ENCODE data around the gene SECISBP2. TPM values are rescaled to one million over a fixed set of nuclear protein-coding genes. Genes with fewer than 3 reads are reported as not detected.

Gene SECISBP2
- polyA plus RNA-seq, 1 donor (not counting 4 experiments of a cell fraction or from before 2014, with no cell fraction given) = 24.3 TPM

GRCh38 chr9:89376741-89377351 lies 58.5 kb downstream of the SECISBP2 start:
- no peaks in the 10 kb centered on the region for H4K20me1 ChIP-seq (ENCODE audit: control insufficient read depth, extremely low read depth, insufficient read depth, low read length)
- FAIRE-seq (no peak), DNase-seq (ENCODE audit: low read depth, low spot score) (no peak)
- no peaks in the 10 kb centered on the region for H3K79me2 ChIP-seq (ENCODE audit: control insufficient read depth, insufficient read depth, low read length)
- no peaks in the 10 kb centered on the region for H3K4me1 ChIP-seq (ENCODE audit: control insufficient read depth, extremely low read depth, insufficient read depth, low read length)
- H2AFZ ChIP-seq (ENCODE audit: control insufficient read depth, low read length) = no peak overlapping the region
- no peaks in the 10 kb centered on the region for H3K36me3 ChIP-seq (ENCODE audit: control insufficient read depth in 2 of 2, extremely low read depth in 1 of 2, insufficient read depth in 2 of 2, low read length in 2 of 2)
- H3K9me3 ChIP-seq (ENCODE audit: control insufficient read depth, low read depth, low read length) = no peaks in the 10 kb centered on the region
- TF ChIP-seq EZH2 (IDR thresholded peaks at IDR 0.05; ENCODE audit: low read length) = no peak
- TF ChIP-seq CTCF (optimal IDR thresholded peaks at IDR 0.05 in 1 of 3, IDR thresholded peaks at IDR 0.05 in 1 of 3, conservative IDR thresholded peaks at IDR 0.05 in 1 of 3; ENCODE audit: extremely low read depth in 1 of 3, insufficient read depth in 2 of 3, low read length in 3 of 3) = no peak
- H3K27ac ChIP-seq (ENCODE audit: control insufficient read depth, insufficient read depth, low read length) = no peak overlapping the region
- H3K4me2 ChIP-seq (ENCODE audit: control insufficient read depth, extremely low read depth, insufficient read depth, low read depth, low read length) = no peak overlapping the region
- no peaks in the 10 kb centered on the region for H3K9me1 ChIP-seq (ENCODE audit: control insufficient read depth, extremely low read depth, insufficient read depth, low read length)
- H3K27me3 ChIP-seq (ENCODE audit: control insufficient read depth, extremely low read depth, insufficient read depth, low read length) = no peaks in the 10 kb centered on the region
- H3K9ac ChIP-seq (ENCODE audit: control insufficient read depth, extremely low read depth, insufficient read depth, low read length) = no peak overlapping the region
- no peak overlapping the region for H3K4me3 ChIP-seq (ENCODE audit: control insufficient read depth in 2 of 3, extremely low read depth in 1 of 3, insufficient read depth in 2 of 3, low read depth in 1 of 3, low read length in 3 of 3)
- dilution Hi-C loops (cut with MboI; ENCODE audit: extremely low pct_ligation_motif_present, low sequenced_read_pairs) = no loop called here

DNA sequence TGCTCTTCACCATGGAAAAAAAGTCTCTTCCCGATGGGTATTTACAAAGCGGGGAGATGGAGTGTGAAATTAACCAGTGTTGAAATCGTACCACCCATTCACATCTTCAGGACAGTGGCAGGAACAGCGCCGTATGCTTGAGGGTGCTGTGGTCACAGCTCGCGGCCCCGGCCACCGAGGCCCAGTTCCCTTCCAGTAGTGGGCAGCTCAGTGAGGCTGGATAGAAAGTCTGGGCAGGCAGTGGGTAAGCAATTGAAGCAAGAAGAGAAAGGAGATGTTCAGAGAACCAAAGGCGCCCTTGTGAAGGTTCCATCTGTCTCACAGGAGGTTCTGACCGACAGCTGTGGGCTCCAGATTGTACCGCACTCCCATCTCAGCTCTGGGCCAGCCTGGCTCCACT lies 59.1 kb downstream of the SECISBP2 start:
- FAIRE-seq (no peak), DNase-seq (ENCODE audit: low read depth, low spot score) (no peak)
- H3K4me1 ChIP-seq (ENCODE audit: control insufficient read depth, extremely low read depth, insufficient read depth, low read length) = no peaks in the 10 kb centered on the region
- H3K4me2 ChIP-seq (ENCODE audit: control insufficient read depth, extremely low read depth, insufficient read depth, low read depth, low read length) = no peak overlapping the region
- no peaks in the 10 kb centered on the region for H3K36me3 ChIP-seq (ENCODE audit: control insufficient read depth in 2 of 2, extremely low read depth in 1 of 2, insufficient read depth in 2 of 2, low read length in 2 of 2)
- H3K27ac ChIP-seq (ENCODE audit: control insufficient read depth, insufficient read depth, low read length) = no peak overlapping the region
- H3K4me3 ChIP-seq (ENCODE audit: control insufficient read depth in 2 of 3, extremely low read depth in 1 of 3, insufficient read depth in 2 of 3, low read depth in 1 of 3, low read length in 3 of 3) = no peak overlapping the region
- TF ChIP-seq EZH2 (IDR thresholded peaks at IDR 0.05; ENCODE audit: low read length) (no peak), CTCF (optimal IDR thresholded peaks at IDR 0.05 in 1 of 3, IDR thresholded peaks at IDR 0.05 in 1 of 3, conservative IDR thresholded peaks at IDR 0.05 in 1 of 3; ENCODE audit: extremely low read depth in 1 of 3, insufficient read depth in 2 of 3, low read length in 3 of 3) (no peak)
- no peaks in the 10 kb centered on the region for H3K9me1 ChIP-seq (ENCODE audit: control insufficient read depth, extremely low read depth, insufficient read depth, low read length)
- dilution Hi-C loops (cut with MboI; ENCODE audit: extremely low pct_ligation_motif_present, low sequenced_read_pairs) = no loop called here
- H3K79me2 ChIP-seq (ENCODE audit: control insufficient read depth, insufficient read depth, low read length) = no peaks in the 10 kb centered on the region
- no peak overlapping the region for H3K9ac ChIP-seq (ENCODE audit: control insufficient read depth, extremely low read depth, insufficient read depth, low read length)
- H4K20me1 ChIP-seq (ENCODE audit: control insufficient read depth, extremely low read depth, insufficient read depth, low read length) = no peaks in the 10 kb centered on the region
- H3K27me3 ChIP-seq (ENCODE audit: control insufficient read depth, extremely low read depth, insufficient read depth, low read length) = no peaks in the 10 kb centered on the region
- H3K9me3 ChIP-seq (ENCODE audit: control insufficient read depth, low read depth, low read length) = no peaks in the 10 kb centered on the region
- no peak overlapping the region for H2AFZ ChIP-seq (ENCODE audit: control insufficient read depth, low read length)
